ENCODE measurements around the gene GCNT3.

Gene GCNT3, protein sequence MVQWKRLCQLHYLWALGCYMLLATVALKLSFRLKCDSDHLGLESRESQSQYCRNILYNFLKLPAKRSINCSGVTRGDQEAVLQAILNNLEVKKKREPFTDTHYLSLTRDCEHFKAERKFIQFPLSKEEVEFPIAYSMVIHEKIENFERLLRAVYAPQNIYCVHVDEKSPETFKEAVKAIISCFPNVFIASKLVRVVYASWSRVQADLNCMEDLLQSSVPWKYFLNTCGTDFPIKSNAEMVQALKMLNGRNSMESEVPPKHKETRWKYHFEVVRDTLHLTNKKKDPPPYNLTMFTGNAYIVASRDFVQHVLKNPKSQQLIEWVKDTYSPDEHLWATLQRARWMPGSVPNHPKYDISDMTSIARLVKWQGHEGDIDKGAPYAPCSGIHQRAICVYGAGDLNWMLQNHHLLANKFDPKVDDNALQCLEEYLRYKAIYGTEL

DNA sequence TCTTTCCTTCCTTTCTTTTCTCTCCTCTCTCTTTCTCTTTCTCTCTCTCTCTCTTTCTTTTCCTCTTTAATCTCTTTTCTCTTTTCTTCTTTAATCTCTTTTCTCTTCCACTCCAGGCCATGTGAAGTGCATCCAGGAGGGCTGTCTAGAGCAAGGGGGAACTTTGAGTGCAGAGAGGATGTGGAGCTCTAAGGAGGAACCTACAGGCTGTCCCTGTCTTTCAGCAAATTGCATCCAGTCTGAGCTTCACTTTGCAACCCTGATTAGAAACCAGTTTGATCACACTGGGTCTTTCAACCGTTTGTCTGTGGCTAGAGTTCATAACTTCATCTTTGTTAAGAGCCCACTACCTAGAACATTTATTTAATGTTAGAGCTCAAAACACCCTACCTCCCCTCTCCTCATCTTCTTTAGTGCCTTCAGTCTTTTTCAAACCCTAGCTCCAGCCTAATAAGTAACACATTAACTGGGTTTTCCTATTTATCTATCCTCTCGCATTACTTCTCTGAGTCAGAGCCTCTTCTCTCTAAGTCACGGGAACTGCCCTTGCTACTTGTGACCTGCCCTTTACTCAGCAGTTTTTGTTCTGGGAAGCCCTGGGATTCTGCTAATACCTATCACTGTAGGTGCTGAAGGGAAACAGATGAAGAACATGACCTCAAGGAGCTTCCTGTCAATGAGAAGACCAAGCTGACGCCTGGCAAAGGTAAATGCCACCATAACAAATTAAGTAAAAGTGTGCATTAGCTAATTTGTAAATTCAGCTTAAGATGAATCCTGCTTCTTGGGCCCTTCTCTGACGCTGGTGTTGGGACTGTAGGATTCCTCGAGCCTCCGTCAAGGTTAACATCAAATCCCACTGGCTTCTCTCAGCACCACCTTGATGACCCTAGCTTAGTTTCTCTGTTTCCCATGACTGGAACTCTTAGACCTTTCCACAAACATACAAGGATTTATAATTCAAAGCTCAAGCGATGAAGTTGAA is at the start of gene GCNT3:
Gene GCNT3 (plus strand): TSS at position 508 of the 985 bp plus-strand sequence. CDS start 6,456 bp downstream, outside the sequence.
- no peak within 1 kb of the TSS for H3K27ac ChIP-seq (ENCODE audit: low read depth, low read length)
- peaks cover 0 to 7% (median 0%) of the 10 kb centered on the region in 5 donors for H3K4me1 ChIP-seq (ENCODE audit: control insufficient read depth in 5 of 5, insufficient read depth in 5 of 5, low read length in 5 of 5)
- no peaks in the 10 kb centered on the region for H3K36me3 ChIP-seq (ENCODE audit: control insufficient read depth in 5 of 5, insufficient read depth in 5 of 5, low read length in 5 of 5)
- H3K9me3 ChIP-seq (ENCODE audit: control insufficient read depth in 5 of 5, low read length in 5 of 5) = peaks cover 0 to 7% (median 0%) of the 10 kb centered on the region in 5 donors
- H3K9ac ChIP-seq (ENCODE audit: low read length in 5 of 5) = no peak within 1 kb of the TSS
- H3K27me3 ChIP-seq (ENCODE audit: control insufficient read depth in 5 of 5, insufficient read depth in 4 of 5, low read length in 5 of 5) = peaks cover 0 to 10% (median 5%) of the 10 kb centered on the region in 5 donors
- no peak within 1 kb of the TSS for H3K4me3 ChIP-seq (ENCODE audit: low read depth in 1 of 5, low read length in 5 of 5)

DNA sequence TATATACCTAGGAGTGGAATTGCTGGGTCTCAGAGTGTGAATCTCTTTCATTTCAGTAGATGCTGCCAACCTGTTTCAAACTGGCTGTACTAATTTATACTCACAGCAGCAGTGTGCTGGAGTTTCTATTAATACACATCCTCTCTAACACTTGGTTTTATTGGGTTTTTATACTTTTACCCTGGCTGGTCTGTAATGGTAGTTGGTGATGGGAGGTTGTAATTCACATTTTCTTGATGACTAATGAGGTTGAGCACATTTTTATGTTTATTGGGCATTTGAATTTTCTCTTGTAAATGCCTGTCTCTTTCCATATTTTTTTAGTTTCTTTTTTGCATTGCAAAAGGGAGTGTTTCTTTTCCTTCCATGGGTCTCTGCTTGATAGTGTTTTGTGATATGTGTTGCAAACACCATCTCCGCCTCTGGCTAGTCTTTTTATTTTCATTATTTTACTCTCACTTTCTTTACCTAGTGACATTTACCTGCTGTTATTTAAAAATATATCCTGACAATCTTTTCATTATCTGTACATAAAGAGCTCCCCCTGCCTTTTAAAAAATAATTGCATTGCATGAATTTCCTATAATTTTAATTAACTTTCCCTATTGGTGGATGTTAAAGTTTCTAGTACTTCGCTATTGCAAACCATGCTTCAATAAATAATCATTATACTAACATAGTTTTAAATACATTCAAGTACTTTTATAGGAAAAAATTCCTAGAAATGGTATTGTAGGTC is 49.0 kb upstream of the GCNT3 start:
- H3K9me3 ChIP-seq (ENCODE audit: control insufficient read depth in 5 of 5, low read length in 5 of 5) = peaks cover 0 to 13% (median 3%) of the 10 kb centered on the region in 5 donors

DNA sequence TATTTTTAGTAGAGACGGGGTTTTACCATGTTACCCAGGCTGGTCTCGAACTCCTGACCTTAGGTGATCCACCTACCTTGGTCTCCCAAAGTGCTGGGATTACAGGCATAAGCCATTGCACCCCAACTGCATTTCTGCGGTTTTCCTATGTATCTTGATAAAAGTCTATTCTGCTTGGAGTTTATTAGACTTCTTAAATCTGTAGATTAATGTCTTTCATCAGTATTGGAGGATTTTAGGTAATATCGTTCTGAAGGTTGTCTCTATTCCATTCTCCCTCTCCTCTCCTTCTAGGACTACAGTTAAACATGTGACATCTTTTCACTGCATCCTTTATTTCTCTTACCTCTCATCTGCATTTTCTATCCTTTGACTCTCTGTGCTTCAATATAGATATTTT is 46.3 kb upstream of the GCNT3 start:
- Histone ChIP-seq H3K27me3 (ENCODE audit: control insufficient read depth in 5 of 5, insufficient read depth in 4 of 5, low read length in 5 of 5) (no peaks in the 10 kb centered on the region), H3K27ac (ENCODE audit: low read depth, low read length) (no peak overlapping the region), H3K9ac (ENCODE audit: low read length in 5 of 5) (no peak overlapping the region), H3K4me1 (ENCODE audit: control insufficient read depth in 5 of 5, insufficient read depth in 5 of 5, low read length in 5 of 5) (no peaks in the 10 kb centered on the region), H3K4me3 (ENCODE audit: low read depth in 1 of 5, low read length in 5 of 5) (no peak overlapping the region), H3K9me3 (ENCODE audit: control insufficient read depth in 5 of 5, low read length in 5 of 5) (peaks cover 0 to 13% (median 3%) of the 10 kb centered on the region in 5 donors), H3K36me3 (ENCODE audit: control insufficient read depth in 5 of 5, insufficient read depth in 5 of 5, low read length in 5 of 5) (no peaks in the 10 kb centered on the region)

More for the DNA sequence above, 49.0 kb upstream of the GCNT3 start:
- H3K4me3 ChIP-seq (ENCODE audit: low read depth in 1 of 5, low read length in 5 of 5) = no peak overlapping the region
- H3K27ac ChIP-seq (ENCODE audit: low read depth, low read length) = no peak overlapping the region
- no peak overlapping the region for H3K9ac ChIP-seq (ENCODE audit: low read length in 5 of 5)
- H3K4me1 ChIP-seq (ENCODE audit: control insufficient read depth in 5 of 5, insufficient read depth in 5 of 5, low read length in 5 of 5) = no peaks in the 10 kb centered on the region
- no peaks in the 10 kb centered on the region for H3K36me3 ChIP-seq (ENCODE audit: control insufficient read depth in 5 of 5, insufficient read depth in 5 of 5, low read length in 5 of 5)
- no peaks in the 10 kb centered on the region for H3K27me3 ChIP-seq (ENCODE audit: control insufficient read depth in 5 of 5, insufficient read depth in 4 of 5, low read length in 5 of 5)

DNA sequence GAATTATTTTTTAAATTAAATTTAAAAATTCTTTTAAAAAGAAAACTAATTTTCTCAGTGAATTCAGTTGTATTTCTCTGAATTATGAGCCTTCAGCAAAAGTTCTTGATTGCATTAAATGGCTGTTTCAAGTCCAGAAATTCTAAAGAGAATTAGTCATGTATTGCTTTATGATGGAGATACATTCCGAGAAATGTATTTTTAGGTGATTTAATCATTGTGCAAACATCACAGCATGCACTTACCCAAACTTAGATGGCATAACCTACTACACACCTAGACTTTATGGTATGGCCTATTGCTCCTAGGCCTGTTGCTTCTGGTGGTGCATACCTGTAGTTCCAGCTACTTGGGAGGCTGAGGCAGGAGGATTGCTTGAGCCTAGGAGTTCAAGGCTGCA is 44.3 kb upstream of the GCNT3 start:
- H3K4me1 ChIP-seq (ENCODE audit: control insufficient read depth in 5 of 5, insufficient read depth in 5 of 5, low read length in 5 of 5) = no peaks in the 10 kb centered on the region
- no peaks in the 10 kb centered on the region for H3K36me3 ChIP-seq (ENCODE audit: control insufficient read depth in 5 of 5, insufficient read depth in 5 of 5, low read length in 5 of 5)
- no peak overlapping the region for H3K4me3 ChIP-seq (ENCODE audit: low read depth in 1 of 5, low read length in 5 of 5)
- H3K27ac ChIP-seq (ENCODE audit: low read depth, low read length) = no peak overlapping the region
- H3K9me3 ChIP-seq (ENCODE audit: control insufficient read depth in 5 of 5, low read length in 5 of 5) = peaks cover 0 to 13% (median 3%) of the 10 kb centered on the region in 5 donors
- H3K27me3 ChIP-seq (ENCODE audit: control insufficient read depth in 5 of 5, insufficient read depth in 4 of 5, low read length in 5 of 5) = no peaks in the 10 kb centered on the region
- H3K9ac ChIP-seq (ENCODE audit: low read length in 5 of 5) = no peak overlapping the region

DNA sequence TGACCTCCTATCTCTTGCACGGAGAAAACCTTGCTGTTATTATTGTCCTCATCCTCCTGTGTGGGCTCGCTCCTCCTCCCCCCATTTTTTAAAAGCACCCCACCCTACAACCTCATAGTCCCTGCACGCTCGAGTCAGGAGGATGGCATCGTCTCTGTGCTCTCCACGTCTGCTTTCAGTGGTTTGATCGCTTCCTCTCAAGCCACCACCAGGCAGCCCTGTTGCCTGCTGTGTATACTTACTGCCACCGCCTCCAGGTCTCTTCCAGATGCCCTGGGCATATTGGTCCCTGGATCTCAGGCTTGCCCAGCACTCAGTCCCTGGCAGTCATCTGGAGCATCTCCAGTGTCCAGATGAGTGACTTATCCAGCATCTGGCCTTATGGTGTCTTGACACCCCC is 42.1 kb upstream of the GCNT3 start:
- Histone ChIP-seq H3K36me3 (ENCODE audit: control insufficient read depth in 5 of 5, insufficient read depth in 5 of 5, low read length in 5 of 5) (no peaks in the 10 kb centered on the region), H3K27ac (ENCODE audit: low read depth, low read length) (no peak overlapping the region), H3K9ac (ENCODE audit: low read length in 5 of 5) (no peak overlapping the region), H3K9me3 (ENCODE audit: control insufficient read depth in 5 of 5, low read length in 5 of 5) (peaks cover 0 to 13% (median 3%) of the 10 kb centered on the region in 5 donors), H3K27me3 (ENCODE audit: control insufficient read depth in 5 of 5, insufficient read depth in 4 of 5, low read length in 5 of 5) (no peaks in the 10 kb centered on the region), H3K4me1 (ENCODE audit: control insufficient read depth in 5 of 5, insufficient read depth in 5 of 5, low read length in 5 of 5) (no peaks in the 10 kb centered on the region), H3K4me3 (ENCODE audit: low read depth in 1 of 5, low read length in 5 of 5) (no peak overlapping the region)

DNA sequence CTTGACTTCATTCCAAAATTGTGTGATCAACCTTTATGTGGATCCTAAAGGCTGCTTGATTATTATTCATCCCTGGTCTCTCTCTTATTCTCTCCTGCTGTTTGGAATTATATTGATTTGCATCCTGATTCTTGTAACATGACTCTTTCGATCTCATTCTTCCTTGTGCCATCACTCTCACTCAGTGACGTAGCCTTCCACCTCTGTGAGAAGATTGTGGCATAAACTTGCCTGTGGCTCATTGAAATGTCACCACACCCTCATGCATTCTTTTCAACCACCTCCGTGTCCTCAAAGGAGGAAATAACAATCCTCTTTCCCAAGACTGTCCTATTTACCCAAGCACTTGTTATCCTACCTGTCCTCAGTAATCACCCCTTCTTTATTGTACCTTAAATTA is 41.3 kb upstream of the GCNT3 start:
- no peaks in the 10 kb centered on the region for H3K4me1 ChIP-seq (ENCODE audit: control insufficient read depth in 5 of 5, insufficient read depth in 5 of 5, low read length in 5 of 5)
- H3K27me3 ChIP-seq (ENCODE audit: control insufficient read depth in 5 of 5, insufficient read depth in 4 of 5, low read length in 5 of 5) = no peaks in the 10 kb centered on the region
- no peak overlapping the region for H3K4me3 ChIP-seq (ENCODE audit: low read depth in 1 of 5, low read length in 5 of 5)
- peaks cover 0 to 5% (median 2%) of the 10 kb centered on the region in 5 donors for H3K9me3 ChIP-seq (ENCODE audit: control insufficient read depth in 5 of 5, low read length in 5 of 5)
- no peaks in the 10 kb centered on the region for H3K36me3 ChIP-seq (ENCODE audit: control insufficient read depth in 5 of 5, insufficient read depth in 5 of 5, low read length in 5 of 5)
- no peak overlapping the region for H3K27ac ChIP-seq (ENCODE audit: low read depth, low read length)
- H3K9ac ChIP-seq (ENCODE audit: low read length in 5 of 5) = no peak overlapping the region

DNA sequence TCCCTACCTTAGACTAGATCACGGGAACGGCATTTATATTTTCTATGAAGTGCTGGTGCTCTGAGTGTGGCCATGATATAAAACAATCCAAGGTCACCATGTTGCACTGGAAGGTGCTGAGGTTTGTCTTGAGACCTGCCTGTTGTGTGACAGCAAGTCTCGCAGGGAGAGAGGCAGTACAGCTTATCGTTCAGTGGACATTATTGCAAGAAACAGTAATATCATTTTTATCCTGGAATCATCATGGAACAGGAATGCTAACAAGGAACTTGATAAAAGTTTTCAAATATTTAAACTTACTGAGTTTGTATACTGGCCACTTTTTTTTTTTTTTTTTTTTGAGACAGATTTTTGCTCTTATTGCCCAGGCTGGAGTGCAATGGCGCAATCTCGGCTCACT is 40.0 kb upstream of the GCNT3 start:
- H3K36me3 ChIP-seq (ENCODE audit: control insufficient read depth in 5 of 5, insufficient read depth in 5 of 5, low read length in 5 of 5) = no peaks in the 10 kb centered on the region
- no peaks in the 10 kb centered on the region for H3K4me1 ChIP-seq (ENCODE audit: control insufficient read depth in 5 of 5, insufficient read depth in 5 of 5, low read length in 5 of 5)
- no peaks in the 10 kb centered on the region for H3K27me3 ChIP-seq (ENCODE audit: control insufficient read depth in 5 of 5, insufficient read depth in 4 of 5, low read length in 5 of 5)
- no peak overlapping the region for H3K27ac ChIP-seq (ENCODE audit: low read depth, low read length)
- H3K9me3 ChIP-seq (ENCODE audit: control insufficient read depth in 5 of 5, low read length in 5 of 5) = no peaks in the 10 kb centered on the region
- no peak overlapping the region for H3K9ac ChIP-seq (ENCODE audit: low read length in 5 of 5)
- no peak overlapping the region for H3K4me3 ChIP-seq (ENCODE audit: low read depth in 1 of 5, low read length in 5 of 5)

DNA sequence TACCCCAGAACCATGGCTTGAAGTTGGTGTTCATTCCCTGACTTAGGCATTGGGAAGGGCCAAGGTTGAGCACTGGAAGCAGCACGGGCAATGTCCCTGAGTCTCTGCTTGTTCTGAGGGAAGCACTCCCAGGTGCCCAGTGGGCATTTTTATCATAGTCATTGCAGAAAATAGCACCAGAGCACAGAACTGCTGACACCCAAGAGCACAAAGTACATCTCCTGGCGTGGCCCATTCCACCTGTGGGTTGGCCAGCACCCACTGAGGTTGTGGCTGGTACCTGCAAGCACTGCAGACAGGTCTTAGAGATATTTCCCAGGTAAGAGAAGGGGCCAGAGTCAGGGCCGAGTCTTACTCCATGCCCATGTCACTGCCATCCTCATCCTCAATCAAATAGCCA is 28.5 kb upstream of the GCNT3 start:
- Histone ChIP-seq H3K27me3 (ENCODE audit: control insufficient read depth in 5 of 5, insufficient read depth in 4 of 5, low read length in 5 of 5) (peaks cover 0 to 2% (median 0%) of the 10 kb centered on the region in 5 donors), H3K36me3 (ENCODE audit: control insufficient read depth in 5 of 5, insufficient read depth in 5 of 5, low read length in 5 of 5) (no peaks in the 10 kb centered on the region), H3K9ac (ENCODE audit: low read length in 5 of 5) (no peak overlapping the region)

DNA sequence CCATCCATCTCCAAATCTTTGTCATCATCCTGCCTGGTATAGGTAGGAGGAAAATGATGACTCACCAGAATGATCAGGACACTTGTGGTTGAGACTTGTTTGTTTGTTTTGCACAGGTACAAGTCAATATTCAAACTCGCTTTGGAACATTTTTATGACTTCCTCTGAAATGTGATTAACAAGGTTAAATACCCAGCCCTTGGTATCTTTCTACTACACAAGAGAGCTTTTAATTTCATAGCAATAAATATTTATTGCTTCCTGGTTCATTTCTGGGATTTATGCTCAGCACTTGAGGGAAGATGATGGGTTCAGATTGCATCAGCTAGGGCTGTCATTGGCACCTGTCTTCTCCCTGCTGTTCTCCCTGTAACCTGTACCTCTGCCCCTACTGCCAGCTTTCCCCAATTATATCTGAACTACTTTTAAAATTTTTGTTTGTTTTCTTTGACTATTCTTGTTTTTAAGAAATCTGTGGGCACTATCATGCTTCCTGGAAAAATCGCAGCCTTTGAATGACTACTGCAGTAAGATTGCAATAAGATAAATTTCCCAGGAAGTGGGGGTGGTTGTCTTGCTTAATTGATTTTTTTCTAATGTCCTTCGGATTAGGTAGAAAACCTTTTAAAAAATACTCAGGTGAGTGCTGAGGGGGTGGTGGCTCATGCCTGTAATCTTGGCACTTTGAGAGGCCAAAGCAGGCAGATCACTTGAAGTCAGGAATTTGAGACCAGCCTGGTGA is 24.3 kb upstream of the GCNT3 start:
- H3K27me3 ChIP-seq (ENCODE audit: control insufficient read depth in 5 of 5, insufficient read depth in 4 of 5, low read length in 5 of 5) = peaks cover 0 to 4% (median 0%) of the 10 kb centered on the region in 5 donors

More for the DNA sequence above, 28.5 kb upstream of the GCNT3 start:
- Histone ChIP-seq H3K4me1 (ENCODE audit: control insufficient read depth in 5 of 5, insufficient read depth in 5 of 5, low read length in 5 of 5) (no peaks in the 10 kb centered on the region), H3K27ac (ENCODE audit: low read depth, low read length) (no peak overlapping the region), H3K9me3 (ENCODE audit: control insufficient read depth in 5 of 5, low read length in 5 of 5) (no peaks in the 10 kb centered on the region), H3K4me3 (ENCODE audit: low read depth in 1 of 5, low read length in 5 of 5) (no peak overlapping the region)

More for the DNA sequence above, 24.3 kb upstream of the GCNT3 start:
- no peak overlapping the region for H3K4me3 ChIP-seq (ENCODE audit: low read depth in 1 of 5, low read length in 5 of 5)
- H3K27ac ChIP-seq (ENCODE audit: low read depth, low read length) = no peak overlapping the region
- H3K4me1 ChIP-seq (ENCODE audit: control insufficient read depth in 5 of 5, insufficient read depth in 5 of 5, low read length in 5 of 5) = no peaks in the 10 kb centered on the region
- H3K9me3 ChIP-seq (ENCODE audit: control insufficient read depth in 5 of 5, low read length in 5 of 5) = no peaks in the 10 kb centered on the region
- no peak overlapping the region for H3K9ac ChIP-seq (ENCODE audit: low read length in 5 of 5)
- no peaks in the 10 kb centered on the region for H3K36me3 ChIP-seq (ENCODE audit: control insufficient read depth in 5 of 5, insufficient read depth in 5 of 5, low read length in 5 of 5)

All from subcutaneous abdominal adipose tissue (tissue), 5 donors.